ENCODE results near the gene KRT15.

GRCh38 chr17:41499714-41500113, 19.0 kb downstream of the KRT15 start:
- TF ChIP-seq, protein P1, sequence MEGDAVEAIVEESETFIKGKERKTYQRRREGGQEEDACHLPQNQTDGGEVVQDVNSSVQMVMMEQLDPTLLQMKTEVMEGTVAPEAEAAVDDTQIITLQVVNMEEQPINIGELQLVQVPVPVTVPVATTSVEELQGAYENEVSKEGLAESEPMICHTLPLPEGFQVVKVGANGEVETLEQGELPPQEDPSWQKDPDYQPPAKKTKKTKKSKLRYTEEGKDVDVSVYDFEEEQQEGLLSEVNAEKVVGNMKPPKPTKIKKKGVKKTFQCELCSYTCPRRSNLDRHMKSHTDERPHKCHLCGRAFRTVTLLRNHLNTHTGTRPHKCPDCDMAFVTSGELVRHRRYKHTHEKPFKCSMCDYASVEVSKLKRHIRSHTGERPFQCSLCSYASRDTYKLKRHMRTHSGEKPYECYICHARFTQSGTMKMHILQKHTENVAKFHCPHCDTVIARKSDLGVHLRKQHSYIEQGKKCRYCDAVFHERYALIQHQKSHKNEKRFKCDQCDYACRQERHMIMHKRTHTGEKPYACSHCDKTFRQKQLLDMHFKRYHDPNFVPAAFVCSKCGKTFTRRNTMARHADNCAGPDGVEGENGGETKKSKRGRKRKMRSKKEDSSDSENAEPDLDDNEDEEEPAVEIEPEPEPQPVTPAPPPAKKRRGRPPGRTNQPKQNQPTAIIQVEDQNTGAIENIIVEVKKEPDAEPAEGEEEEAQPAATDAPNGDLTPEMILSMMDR (conservative IDR thresholded peaks at IDR 0.05; ENCODE audit: low read length): no peak
- TF ChIP-seq EZH2phosphoT487 (IDR thresholded peaks at IDR 0.05; ENCODE audit: borderline replicate concordance, low read depth, low read length): no peak

Measured in OCI-LY7 (cell line).